ENCODE measurements around the gene NAALADL1.

DNA sequence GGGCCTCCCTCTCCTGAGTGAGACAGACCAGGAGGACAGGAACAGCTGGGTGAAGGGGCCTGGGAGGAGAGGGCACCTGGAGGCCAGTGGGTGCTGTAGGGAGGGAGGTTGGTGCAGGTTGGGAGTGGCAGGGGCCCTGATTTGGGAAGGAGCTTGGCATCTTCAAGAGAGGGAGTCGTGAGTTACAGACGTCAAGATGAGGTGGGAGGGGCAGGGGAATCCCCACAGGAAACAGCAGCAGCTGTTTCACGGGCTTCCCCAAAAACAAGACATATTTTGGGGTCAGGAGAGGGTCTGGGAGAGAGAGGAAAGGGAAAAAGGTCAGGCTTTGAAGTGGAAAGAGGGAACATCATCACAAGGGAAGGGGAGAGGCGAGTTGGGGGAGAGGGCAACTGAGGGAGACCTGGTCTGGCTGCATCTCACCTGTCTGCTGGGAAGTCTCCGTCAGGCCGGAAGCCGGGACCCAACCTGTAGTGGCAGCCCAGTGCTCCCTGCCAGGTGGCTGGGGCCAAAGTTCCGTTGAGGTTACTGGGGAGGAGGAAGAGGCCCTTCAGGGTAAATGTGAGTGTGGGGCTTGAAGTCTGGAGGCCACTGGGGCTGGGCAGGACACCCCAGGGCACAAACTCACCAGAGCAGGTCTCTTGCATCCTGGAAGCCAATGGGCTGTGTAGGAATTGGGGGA lies 4.4 kb downstream of the NAALADL1 start:
- TF ChIP-seq, protein P1, sequence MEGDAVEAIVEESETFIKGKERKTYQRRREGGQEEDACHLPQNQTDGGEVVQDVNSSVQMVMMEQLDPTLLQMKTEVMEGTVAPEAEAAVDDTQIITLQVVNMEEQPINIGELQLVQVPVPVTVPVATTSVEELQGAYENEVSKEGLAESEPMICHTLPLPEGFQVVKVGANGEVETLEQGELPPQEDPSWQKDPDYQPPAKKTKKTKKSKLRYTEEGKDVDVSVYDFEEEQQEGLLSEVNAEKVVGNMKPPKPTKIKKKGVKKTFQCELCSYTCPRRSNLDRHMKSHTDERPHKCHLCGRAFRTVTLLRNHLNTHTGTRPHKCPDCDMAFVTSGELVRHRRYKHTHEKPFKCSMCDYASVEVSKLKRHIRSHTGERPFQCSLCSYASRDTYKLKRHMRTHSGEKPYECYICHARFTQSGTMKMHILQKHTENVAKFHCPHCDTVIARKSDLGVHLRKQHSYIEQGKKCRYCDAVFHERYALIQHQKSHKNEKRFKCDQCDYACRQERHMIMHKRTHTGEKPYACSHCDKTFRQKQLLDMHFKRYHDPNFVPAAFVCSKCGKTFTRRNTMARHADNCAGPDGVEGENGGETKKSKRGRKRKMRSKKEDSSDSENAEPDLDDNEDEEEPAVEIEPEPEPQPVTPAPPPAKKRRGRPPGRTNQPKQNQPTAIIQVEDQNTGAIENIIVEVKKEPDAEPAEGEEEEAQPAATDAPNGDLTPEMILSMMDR (IDR thresholded peaks at IDR 0.05), result no peak
- TF ChIP-seq POLR2AphosphoS5 (IDR thresholded peaks at IDR 0.05; ENCODE audit: low read depth, low read length) (no peak), TCF7L2 (IDR thresholded peaks at IDR 0.05; ENCODE audit: low read depth, low read length) (no peak)
- TF ChIP-seq, protein P2, sequence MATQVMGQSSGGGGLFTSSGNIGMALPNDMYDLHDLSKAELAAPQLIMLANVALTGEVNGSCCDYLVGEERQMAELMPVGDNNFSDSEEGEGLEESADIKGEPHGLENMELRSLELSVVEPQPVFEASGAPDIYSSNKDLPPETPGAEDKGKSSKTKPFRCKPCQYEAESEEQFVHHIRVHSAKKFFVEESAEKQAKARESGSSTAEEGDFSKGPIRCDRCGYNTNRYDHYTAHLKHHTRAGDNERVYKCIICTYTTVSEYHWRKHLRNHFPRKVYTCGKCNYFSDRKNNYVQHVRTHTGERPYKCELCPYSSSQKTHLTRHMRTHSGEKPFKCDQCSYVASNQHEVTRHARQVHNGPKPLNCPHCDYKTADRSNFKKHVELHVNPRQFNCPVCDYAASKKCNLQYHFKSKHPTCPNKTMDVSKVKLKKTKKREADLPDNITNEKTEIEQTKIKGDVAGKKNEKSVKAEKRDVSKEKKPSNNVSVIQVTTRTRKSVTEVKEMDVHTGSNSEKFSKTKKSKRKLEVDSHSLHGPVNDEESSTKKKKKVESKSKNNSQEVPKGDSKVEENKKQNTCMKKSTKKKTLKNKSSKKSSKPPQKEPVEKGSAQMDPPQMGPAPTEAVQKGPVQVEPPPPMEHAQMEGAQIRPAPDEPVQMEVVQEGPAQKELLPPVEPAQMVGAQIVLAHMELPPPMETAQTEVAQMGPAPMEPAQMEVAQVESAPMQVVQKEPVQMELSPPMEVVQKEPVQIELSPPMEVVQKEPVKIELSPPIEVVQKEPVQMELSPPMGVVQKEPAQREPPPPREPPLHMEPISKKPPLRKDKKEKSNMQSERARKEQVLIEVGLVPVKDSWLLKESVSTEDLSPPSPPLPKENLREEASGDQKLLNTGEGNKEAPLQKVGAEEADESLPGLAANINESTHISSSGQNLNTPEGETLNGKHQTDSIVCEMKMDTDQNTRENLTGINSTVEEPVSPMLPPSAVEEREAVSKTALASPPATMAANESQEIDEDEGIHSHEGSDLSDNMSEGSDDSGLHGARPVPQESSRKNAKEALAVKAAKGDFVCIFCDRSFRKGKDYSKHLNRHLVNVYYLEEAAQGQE (IDR thresholded peaks at IDR 0.05; ENCODE audit: insufficient read depth in 1 of 2, low read depth in 2 of 2, low read length in 1 of 2), result no peak
